ENCODE measurements around the gene NMUR1. TPM values are rescaled to one million over a fixed set of nuclear protein-coding genes. Genes with fewer than 3 reads are reported as not detected.

NMUR1 gene
- total and polyA plus RNA-seq, 7 donors, result 0.03 to 0.10 (median 0.06) TPM; not detected in 1

DNA sequence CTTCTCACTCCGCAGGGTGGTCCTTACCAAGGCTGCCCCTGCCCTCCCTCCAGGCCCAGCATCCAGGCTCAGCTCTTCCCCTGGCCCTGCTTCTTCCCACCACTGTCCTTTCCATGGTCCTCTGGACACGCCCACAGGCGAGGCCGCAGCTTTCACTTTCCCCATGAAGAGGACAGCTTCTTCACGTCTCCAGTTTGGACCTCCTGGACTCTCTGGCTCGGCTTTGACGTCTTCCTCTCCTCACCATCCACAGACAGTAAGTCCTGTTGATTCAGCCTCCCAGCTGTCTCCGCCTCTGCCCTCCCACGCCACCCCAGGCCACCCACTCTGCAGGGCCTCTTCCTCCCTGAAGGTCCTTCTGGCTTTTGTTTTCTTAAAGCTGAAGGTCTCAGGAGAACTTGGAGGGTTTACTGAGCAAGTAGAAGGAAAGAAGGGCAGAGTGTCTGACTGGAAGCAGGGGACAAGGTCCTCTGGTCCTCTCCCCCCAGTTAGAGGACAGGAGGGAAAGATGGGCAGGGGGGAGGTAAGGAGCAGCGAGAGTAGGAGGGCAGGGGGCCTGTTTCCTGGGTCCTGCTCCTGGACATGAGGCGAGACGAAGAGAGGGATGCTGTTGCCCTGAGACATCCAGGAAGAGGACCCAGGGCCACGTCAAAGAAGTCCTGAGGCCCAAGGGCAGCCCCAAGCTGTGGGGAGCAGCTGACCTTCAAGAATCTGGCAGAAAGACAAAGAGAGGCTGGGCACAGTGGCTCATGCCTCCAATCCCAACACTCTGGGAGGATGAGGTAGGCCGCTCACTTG is 24.7 kb upstream of the NMUR1 start:
- no peaks in the 10 kb centered on the region for H3K27me3 ChIP-seq (ENCODE audit: insufficient read depth in 3 of 3, low read length in 2 of 3)
- ATAC-seq (peak; percentile 14 to 28 (median 24)), DNase-seq (peak; percentile 55 to 68)
- intact Hi-C loops (cut with DNase I), result loop anchor here (5.0 kb wide), 2 partner anchors 38 to 73 kb away; no protein-coding TSS in a partner anchor
- H3K27ac ChIP-seq, result peak overlapping the region; percentile 58
- peaks cover 10% of the 10 kb centered on the region for H3K9me3 ChIP-seq
- 54 to 59% (median 58%) methylated on average over 14 of the region's 14 CpGs for WGBS, 3 donors
- H3K36me3 ChIP-seq (ENCODE audit: insufficient read depth in 1 of 2, low read depth in 1 of 2), result no peaks in the 10 kb centered on the region
- peaks cover 3% of the 10 kb centered on the region for H3K4me1 ChIP-seq
- TF ChIP-seq, protein P1, sequence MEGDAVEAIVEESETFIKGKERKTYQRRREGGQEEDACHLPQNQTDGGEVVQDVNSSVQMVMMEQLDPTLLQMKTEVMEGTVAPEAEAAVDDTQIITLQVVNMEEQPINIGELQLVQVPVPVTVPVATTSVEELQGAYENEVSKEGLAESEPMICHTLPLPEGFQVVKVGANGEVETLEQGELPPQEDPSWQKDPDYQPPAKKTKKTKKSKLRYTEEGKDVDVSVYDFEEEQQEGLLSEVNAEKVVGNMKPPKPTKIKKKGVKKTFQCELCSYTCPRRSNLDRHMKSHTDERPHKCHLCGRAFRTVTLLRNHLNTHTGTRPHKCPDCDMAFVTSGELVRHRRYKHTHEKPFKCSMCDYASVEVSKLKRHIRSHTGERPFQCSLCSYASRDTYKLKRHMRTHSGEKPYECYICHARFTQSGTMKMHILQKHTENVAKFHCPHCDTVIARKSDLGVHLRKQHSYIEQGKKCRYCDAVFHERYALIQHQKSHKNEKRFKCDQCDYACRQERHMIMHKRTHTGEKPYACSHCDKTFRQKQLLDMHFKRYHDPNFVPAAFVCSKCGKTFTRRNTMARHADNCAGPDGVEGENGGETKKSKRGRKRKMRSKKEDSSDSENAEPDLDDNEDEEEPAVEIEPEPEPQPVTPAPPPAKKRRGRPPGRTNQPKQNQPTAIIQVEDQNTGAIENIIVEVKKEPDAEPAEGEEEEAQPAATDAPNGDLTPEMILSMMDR (IDR thresholded peaks at IDR 0.05), result no peak
- peak overlapping the region; percentile 23 for H3K4me3 ChIP-seq

DNA sequence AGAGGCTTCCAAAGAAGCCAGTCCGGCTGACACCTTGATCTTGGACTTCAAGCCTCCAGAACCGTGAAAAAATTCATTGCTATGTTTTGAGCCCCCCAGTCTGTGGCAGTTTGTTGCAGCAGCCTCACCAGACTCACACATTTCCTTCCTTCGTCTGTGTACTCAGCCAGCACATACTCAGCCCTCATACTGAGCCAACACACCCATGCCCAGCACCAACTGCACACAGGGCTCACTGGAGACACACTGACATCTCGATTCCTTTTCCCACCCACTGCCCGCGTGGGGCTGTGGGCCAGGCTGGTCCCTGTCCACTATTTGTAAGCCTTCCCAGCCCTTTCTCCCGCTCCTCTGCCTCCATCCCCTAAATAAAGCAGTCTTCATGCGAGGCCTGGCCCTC is 24.1 kb upstream of the NMUR1 start:
- DNase-seq (no peak), ATAC-seq (no peak)
- peaks cover 10% of the 10 kb centered on the region for H3K9me3 ChIP-seq
- peak overlapping the region; percentile 34 for H3K27ac ChIP-seq
- WGBS, 3 donors, result 46 to 61% (median 53%) methylated on average over 8 of the region's 8 CpGs
- TF ChIP-seq, protein P1 (IDR thresholded peaks at IDR 0.05), result no peak
- no peaks in the 10 kb centered on the region for H3K36me3 ChIP-seq (ENCODE audit: insufficient read depth in 1 of 2, low read depth in 1 of 2)
- intact Hi-C loops (cut with DNase I), result no loop called here
- no peaks in the 10 kb centered on the region for H3K27me3 ChIP-seq (ENCODE audit: insufficient read depth in 3 of 3, low read length in 2 of 3)
- peak overlapping the region; percentile 23 for H3K4me3 ChIP-seq
- peaks cover 3% of the 10 kb centered on the region for H3K4me1 ChIP-seq

DNA sequence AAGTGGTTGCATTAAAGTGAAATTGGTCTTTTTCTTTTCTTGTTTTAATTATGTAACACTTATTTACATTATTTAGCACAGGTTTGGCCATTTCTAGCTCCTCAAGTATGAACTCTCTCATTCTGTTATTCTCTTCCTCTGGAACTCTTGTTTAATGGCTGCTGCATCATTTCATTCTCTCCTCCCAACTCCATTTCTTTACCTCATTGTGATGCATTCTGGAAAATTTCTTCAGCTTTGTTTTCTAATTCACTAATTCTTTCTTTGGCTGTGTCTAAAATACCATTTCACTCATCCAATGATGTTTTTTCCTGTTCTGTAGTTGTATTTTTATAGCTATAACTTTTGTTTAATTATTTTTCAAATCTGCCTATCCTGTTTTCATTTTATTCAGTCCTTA is 22.5 kb upstream of the NMUR1 start:
- no peak for DNase-seq
- Histone ChIP-seq H3K27me3 (ENCODE audit: insufficient read depth in 3 of 3, low read length in 2 of 3) (no peaks in the 10 kb centered on the region), H3K36me3 (ENCODE audit: insufficient read depth in 1 of 2, low read depth in 1 of 2) (no peaks in the 10 kb centered on the region), H3K9me3 (peaks cover 10% of the 10 kb centered on the region), H3K4me1 (peaks cover 3% of the 10 kb centered on the region), H3K4me3 (no peak overlapping the region), H3K27ac (no peak overlapping the region)
- ATAC-seq, result no peak
- TF ChIP-seq, protein P1 (IDR thresholded peaks at IDR 0.05), result no peak
- intact Hi-C loops (cut with DNase I), result no loop called here

DNA sequence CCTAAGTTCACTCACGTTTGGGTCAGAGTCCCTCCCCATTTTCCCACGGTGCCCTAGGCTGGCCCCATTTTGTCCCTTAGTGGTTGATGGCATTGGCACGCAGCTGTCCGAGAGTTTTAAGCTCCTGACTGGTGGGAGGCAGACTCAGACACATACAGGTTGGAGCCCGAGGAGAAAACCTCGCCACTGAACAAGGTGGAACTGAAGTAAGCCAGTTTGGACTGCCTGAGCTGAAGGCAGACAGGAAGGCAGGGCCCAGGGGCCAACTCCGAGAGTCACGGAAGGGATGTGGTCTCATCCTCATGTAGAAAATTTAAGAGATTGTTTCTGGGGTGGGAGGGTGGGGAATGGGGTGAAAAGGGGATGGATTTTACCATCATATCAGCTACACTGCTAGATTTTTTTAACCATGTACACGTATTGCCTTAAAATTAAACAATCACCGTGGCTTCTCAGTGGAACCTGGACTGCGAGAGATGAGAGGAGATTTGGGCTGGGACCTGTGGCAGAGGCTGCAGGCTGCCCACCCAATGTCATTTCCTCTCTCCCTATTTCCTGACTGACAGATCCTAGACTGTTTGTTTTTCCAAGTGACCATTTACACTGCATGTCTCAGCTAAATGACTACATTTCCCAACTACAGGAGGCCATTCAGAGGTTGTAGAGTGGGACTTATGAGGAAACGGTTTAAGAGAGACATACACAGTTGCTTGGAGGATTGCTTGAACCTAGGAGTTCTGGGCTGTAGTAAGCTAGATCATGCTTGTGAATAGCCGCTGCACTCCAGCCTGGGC is 19.4 kb upstream of the NMUR1 start:
- WGBS, 3 donors, result 83 to 89% (median 87%) methylated on average over 13 of the region's 13 CpGs
- Histone ChIP-seq H3K27ac (no peak overlapping the region), H3K4me1 (no peaks in the 10 kb centered on the region), H3K9me3 (peaks cover 10% of the 10 kb centered on the region), H3K4me3 (no peak overlapping the region), H3K27me3 (ENCODE audit: insufficient read depth in 3 of 3, low read length in 2 of 3) (no peaks in the 10 kb centered on the region), H3K36me3 (ENCODE audit: insufficient read depth in 1 of 2, low read depth in 1 of 2) (no peaks in the 10 kb centered on the region)
- ATAC-seq (no peak), DNase-seq (no peak)
- intact Hi-C loops (cut with DNase I), result no loop called here
- TF ChIP-seq, protein P1 (IDR thresholded peaks at IDR 0.05), result no peak
